Keratinocyte (primary cell): Measurements from ENCODE around the gene GRPEL1. TPM values are rescaled to one million over a fixed set of nuclear protein-coding genes. Genes with fewer than 3 reads are reported as not detected.

Source experiments
- DNase-seq: peaks from one replicate; pipeline ENCODE4 v3.0.0-alpha.2; 2011; ENCODE audit warnings: low read depth, missing footprints, low spot score
- FAIRE-seq: peaks from 2 replicates; lab custom pipeline; 2011; peaks lifted over from hg19 to GRCh38; lab: Jason Lieb, UNC
- H2AFZ ChIP-seq: 2 replicates; pipeline ENCODE4 v1.6.0; 2012; ENCODE audit warnings: low read length, control low read depth, inconsistent platforms; ENCODE audit not compliant: control insufficient read depth
- H3K27ac ChIP-seq: 2 replicates; pipeline ENCODE4 v1.5.1; 2011; ENCODE audit warnings: low read length; ENCODE audit not compliant: control insufficient read depth, insufficient read depth
- H3K27me3 ChIP-seq: 3 replicates; pipeline ENCODE4 v1.6.0; 2011; ENCODE audit warnings: low read length; ENCODE audit not compliant: control insufficient read depth, insufficient read depth; ENCODE audit errors: extremely low read depth
- H3K36me3 ChIP-seq, 2 experiments: 2 replicates in 1 of 2; 3 replicates in 1 of 2; pipeline ENCODE4 v1.5.1; 2011; ENCODE audit warnings: low read length in 2 of 2, mild to moderate bottlenecking in 1 of 2; ENCODE audit not compliant: control insufficient read depth in 2 of 2, insufficient read depth in 2 of 2; ENCODE audit errors: extremely low read depth in 1 of 2
- H3K4me1 ChIP-seq: 3 replicates; pipeline ENCODE4 v1.5.1; 2011; ENCODE audit warnings: low read length; ENCODE audit not compliant: control insufficient read depth, insufficient read depth; ENCODE audit errors: extremely low read depth
- H3K4me2 ChIP-seq: 3 replicates; pipeline ENCODE4 v1.6.0; 2011; ENCODE audit warnings: low read depth, low read length; ENCODE audit not compliant: control insufficient read depth, insufficient read depth; ENCODE audit errors: extremely low read depth
- H3K4me3 ChIP-seq, 3 experiments: fragments of 200-600 bp in 1 of 3; sonication (generic) in 1 of 3; 2 replicates in 2 of 3; 3 replicates in 1 of 3; pipeline ENCODE4 v1.5.1; 2011 to 2016; ENCODE audit warnings: low read length in 3 of 3, mild to moderate bottlenecking in 3 of 3, control low read depth in 2 of 3, inconsistent platforms in 1 of 3, low read depth in 1 of 3, mixed read lengths in 1 of 3, mixed run types in 1 of 3, moderate library complexity in 1 of 3; ENCODE audit not compliant: control insufficient read depth in 2 of 3, insufficient read depth in 2 of 3; ENCODE audit errors: extremely low read depth in 1 of 3
- H3K79me2 ChIP-seq: 2 replicates; pipeline ENCODE4 v1.6.0; 2012; ENCODE audit warnings: low read length; ENCODE audit not compliant: control insufficient read depth, insufficient read depth
- H3K9ac ChIP-seq: 3 replicates; pipeline ENCODE4 v1.6.0; 2011; ENCODE audit warnings: low read length; ENCODE audit not compliant: control insufficient read depth, insufficient read depth; ENCODE audit errors: extremely low read depth
- H3K9me1 ChIP-seq: 3 replicates; pipeline ENCODE4 v1.6.0; 2011; ENCODE audit warnings: low read length; ENCODE audit not compliant: control insufficient read depth, insufficient read depth; ENCODE audit errors: extremely low read depth
- H3K9me3 ChIP-seq: 2 replicates; pipeline ENCODE4 v1.5.1; 2012; ENCODE audit warnings: low read depth, low read length; ENCODE audit not compliant: control insufficient read depth
- H4K20me1 ChIP-seq: 3 replicates; pipeline ENCODE4 v1.6.0; 2011; ENCODE audit warnings: low read length; ENCODE audit not compliant: control insufficient read depth, insufficient read depth; ENCODE audit errors: extremely low read depth
- EZH2 ChIP-seq: IDR thresholded peaks from one replicate; pipeline ENCODE4 v1.6.1; 2012; ENCODE audit warnings: inconsistent platforms, mild to moderate bottlenecking, low read length, moderate library complexity
- dilution Hi-C: fragments of 300-500 bp; cut with MboI; formaldehyde crosslinking; loops from one replicate; pipeline ENCODE4 v1.7.0; 2020; ENCODE audit warnings: low sequenced_read_pairs; ENCODE audit not compliant: extremely low pct_ligation_motif_present
- polyA plus RNA-seq, 5 experiments: library from polyadenylated mRNA; depleted of rRNA in 3 of 5; stranded (reverse) in 3 of 5; stranded (forward) in 1 of 5; unstranded in 1 of 5; fragments of >200 nt; gene quantifications; 1 replicate in 1 of 5; 2 replicates in 3 of 5; 3 replicates in 1 of 5; pipeline versions ENCODE4 v1.2.1 to v1.2.3, GENCODE V29; 2011 to 2012; ENCODE audit warnings: missing spikeins in 2 of 5, low read depth in 1 of 5, low replicate concordance in 1 of 5
- TF ChIP-seq, protein P1 (sequence below), 3 experiments: IDR thresholded peaks in 1 of 3; conservative IDR thresholded peaks in 1 of 3; optimal IDR thresholded peaks in 1 of 3; 2 replicates in 2 of 3; 3 replicates in 1 of 3; pipeline versions ENCODE3 to v1.5.1; 2011; ENCODE audit warnings: low read length in 3 of 3, mild to moderate bottlenecking in 3 of 3, moderate library complexity in 2 of 3, control low read depth in 1 of 3, inconsistent platforms in 1 of 3; ENCODE audit not compliant: insufficient read depth in 2 of 3; ENCODE audit errors: extremely low read depth in 1 of 3

The GRPEL1 gene
- polyA plus RNA-seq, 1 donor (not counting 4 experiments of a cell fraction or from before 2014, with no cell fraction given): 59.1 TPM

DNA sequence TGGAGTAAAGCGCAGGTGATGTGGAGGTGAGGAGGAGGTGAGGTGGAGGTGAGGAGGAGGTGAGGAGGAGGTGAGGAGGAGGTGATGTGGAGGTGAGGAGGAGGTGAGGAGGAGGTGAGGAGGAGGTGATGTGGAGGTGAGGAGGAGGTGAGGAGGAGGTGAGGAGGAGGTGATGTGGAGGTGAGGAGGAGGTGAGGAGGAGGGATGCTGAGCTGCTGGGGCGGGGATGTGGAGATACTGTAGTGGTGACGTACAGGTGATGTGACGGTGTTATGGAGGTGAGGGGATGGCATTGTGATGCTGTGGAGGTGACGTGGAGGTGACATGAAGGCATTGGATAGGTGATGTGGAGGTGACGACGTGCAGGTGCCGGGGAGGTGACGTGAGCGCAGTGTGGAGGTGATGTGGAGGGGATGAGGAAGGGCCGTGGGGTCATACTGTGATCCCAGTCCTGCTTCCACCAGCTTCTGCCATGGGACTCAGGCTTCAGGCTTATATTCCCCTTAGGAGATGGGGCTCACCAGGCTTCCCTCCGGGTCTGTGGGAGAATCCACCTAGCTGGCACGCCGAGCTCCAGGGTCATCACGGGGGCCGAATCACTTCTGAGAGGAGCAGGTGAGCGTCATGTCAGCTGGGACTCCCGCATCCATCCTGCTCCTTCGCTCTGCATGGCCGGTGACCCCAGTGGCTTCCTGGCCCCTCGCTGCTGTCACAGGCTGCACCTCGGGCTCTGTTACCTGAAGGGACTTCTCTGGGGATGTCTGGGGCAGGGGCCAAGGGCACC is 47.9 kb upstream of the GRPEL1 start:
- no peaks in the 10 kb centered on the region for H3K36me3 ChIP-seq
- H3K27ac ChIP-seq: no peak overlapping the region
- H3K4me1 ChIP-seq: no peaks in the 10 kb centered on the region
- H3K9me3 ChIP-seq: no peaks in the 10 kb centered on the region
- H3K4me3 ChIP-seq: no peak overlapping the region
- H3K9me1 ChIP-seq: no peaks in the 10 kb centered on the region
- TF ChIP-seq, protein P1, sequence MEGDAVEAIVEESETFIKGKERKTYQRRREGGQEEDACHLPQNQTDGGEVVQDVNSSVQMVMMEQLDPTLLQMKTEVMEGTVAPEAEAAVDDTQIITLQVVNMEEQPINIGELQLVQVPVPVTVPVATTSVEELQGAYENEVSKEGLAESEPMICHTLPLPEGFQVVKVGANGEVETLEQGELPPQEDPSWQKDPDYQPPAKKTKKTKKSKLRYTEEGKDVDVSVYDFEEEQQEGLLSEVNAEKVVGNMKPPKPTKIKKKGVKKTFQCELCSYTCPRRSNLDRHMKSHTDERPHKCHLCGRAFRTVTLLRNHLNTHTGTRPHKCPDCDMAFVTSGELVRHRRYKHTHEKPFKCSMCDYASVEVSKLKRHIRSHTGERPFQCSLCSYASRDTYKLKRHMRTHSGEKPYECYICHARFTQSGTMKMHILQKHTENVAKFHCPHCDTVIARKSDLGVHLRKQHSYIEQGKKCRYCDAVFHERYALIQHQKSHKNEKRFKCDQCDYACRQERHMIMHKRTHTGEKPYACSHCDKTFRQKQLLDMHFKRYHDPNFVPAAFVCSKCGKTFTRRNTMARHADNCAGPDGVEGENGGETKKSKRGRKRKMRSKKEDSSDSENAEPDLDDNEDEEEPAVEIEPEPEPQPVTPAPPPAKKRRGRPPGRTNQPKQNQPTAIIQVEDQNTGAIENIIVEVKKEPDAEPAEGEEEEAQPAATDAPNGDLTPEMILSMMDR (optimal IDR thresholded peaks at IDR 0.05 in 1 of 3, IDR thresholded peaks at IDR 0.05 in 1 of 3, conservative IDR thresholded peaks at IDR 0.05 in 1 of 3; ENCODE audit: extremely low read depth in 1 of 3, insufficient read depth in 2 of 3, low read length in 3 of 3): no peak
- TF ChIP-seq EZH2: no peak
- no peak overlapping the region for H3K4me2 ChIP-seq
- dilution Hi-C loops: no loop called here
- DNase-seq: no peak
- no peak for FAIRE-seq
- H3K9ac ChIP-seq: no peak overlapping the region
- H2AFZ ChIP-seq: no peak overlapping the region
- no peaks in the 10 kb centered on the region for H3K27me3 ChIP-seq
- H4K20me1 ChIP-seq: no peaks in the 10 kb centered on the region
- no peaks in the 10 kb centered on the region for H3K79me2 ChIP-seq

DNA sequence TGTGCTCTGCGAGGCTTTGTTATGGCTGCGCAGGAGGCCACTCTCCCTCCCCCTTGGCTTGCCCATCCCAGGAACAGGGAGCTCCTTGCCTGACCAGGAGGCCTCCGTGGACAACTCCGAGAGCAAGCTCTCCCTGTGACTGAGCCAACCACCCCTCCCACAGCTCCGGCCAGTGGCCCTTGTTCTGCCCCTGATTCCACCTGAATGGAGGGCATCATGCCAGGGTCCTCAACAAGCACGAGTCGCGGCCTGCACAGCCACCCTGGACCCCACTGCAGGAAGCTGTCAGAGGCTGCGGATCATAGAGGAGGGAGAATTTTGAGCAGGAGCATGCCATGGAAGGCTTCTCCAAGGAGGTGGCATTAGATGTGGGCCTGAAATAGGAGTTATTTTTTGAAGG is 44.8 kb upstream of the GRPEL1 start:
- H3K9ac ChIP-seq: no peak overlapping the region
- H3K9me1 ChIP-seq: no peaks in the 10 kb centered on the region
- no peaks in the 10 kb centered on the region for H4K20me1 ChIP-seq
- no peak overlapping the region for H3K27ac ChIP-seq
- DNase-seq (no peak), FAIRE-seq (no peak)
- H3K4me3 ChIP-seq: no peak overlapping the region
- H3K4me2 ChIP-seq: no peak overlapping the region
- H3K4me1 ChIP-seq: no peaks in the 10 kb centered on the region
- H2AFZ ChIP-seq: no peak overlapping the region
- no peaks in the 10 kb centered on the region for H3K79me2 ChIP-seq
- dilution Hi-C loops: no loop called here
- H3K9me3 ChIP-seq: no peaks in the 10 kb centered on the region
- H3K36me3 ChIP-seq: no peaks in the 10 kb centered on the region
- TF ChIP-seq EZH2: no peak
- TF ChIP-seq, protein P1 (optimal IDR thresholded peaks at IDR 0.05 in 1 of 3, IDR thresholded peaks at IDR 0.05 in 1 of 3, conservative IDR thresholded peaks at IDR 0.05 in 1 of 3; ENCODE audit: extremely low read depth in 1 of 3, insufficient read depth in 2 of 3, low read length in 3 of 3): no peak
- H3K27me3 ChIP-seq: peaks cover 4% of the 10 kb centered on the region
